Keratinocyte (primary cell): Measurements from ENCODE around the gene DNAH17. TPM values are rescaled to one million over a fixed set of nuclear protein-coding genes. Genes with fewer than 3 reads are reported as not detected.

ENCODE experiments used
- DNase-seq: peaks from one replicate; pipeline ENCODE4 v3.0.0-alpha.2; 2011; ENCODE audit warnings: low read depth, missing footprints, low spot score
- FAIRE-seq: peaks from 2 replicates; lab custom pipeline; 2011; peaks lifted over from hg19 to GRCh38; lab: Jason Lieb, UNC
- H2AFZ ChIP-seq: 2 replicates; pipeline ENCODE4 v1.6.0; 2012; ENCODE audit warnings: low read length, control low read depth, inconsistent platforms; ENCODE audit not compliant: control insufficient read depth
- H3K27ac ChIP-seq: 2 replicates; pipeline ENCODE4 v1.5.1; 2011; ENCODE audit warnings: low read length; ENCODE audit not compliant: control insufficient read depth, insufficient read depth
- H3K27me3 ChIP-seq: 3 replicates; pipeline ENCODE4 v1.6.0; 2011; ENCODE audit warnings: low read length; ENCODE audit not compliant: control insufficient read depth, insufficient read depth; ENCODE audit errors: extremely low read depth
- H3K36me3 ChIP-seq, 2 experiments: 2 replicates in 1 of 2; 3 replicates in 1 of 2; pipeline ENCODE4 v1.5.1; 2011; ENCODE audit warnings: low read length in 2 of 2, mild to moderate bottlenecking in 1 of 2; ENCODE audit not compliant: control insufficient read depth in 2 of 2, insufficient read depth in 2 of 2; ENCODE audit errors: extremely low read depth in 1 of 2
- H3K4me1 ChIP-seq: 3 replicates; pipeline ENCODE4 v1.5.1; 2011; ENCODE audit warnings: low read length; ENCODE audit not compliant: control insufficient read depth, insufficient read depth; ENCODE audit errors: extremely low read depth
- H3K4me2 ChIP-seq: 3 replicates; pipeline ENCODE4 v1.6.0; 2011; ENCODE audit warnings: low read depth, low read length; ENCODE audit not compliant: control insufficient read depth, insufficient read depth; ENCODE audit errors: extremely low read depth
- H3K4me3 ChIP-seq, 3 experiments: fragments of 200-600 bp in 1 of 3; sonication (generic) in 1 of 3; 2 replicates in 2 of 3; 3 replicates in 1 of 3; pipeline ENCODE4 v1.5.1; 2011 to 2016; ENCODE audit warnings: low read length in 3 of 3, mild to moderate bottlenecking in 3 of 3, control low read depth in 2 of 3, inconsistent platforms in 1 of 3, low read depth in 1 of 3, mixed read lengths in 1 of 3, mixed run types in 1 of 3, moderate library complexity in 1 of 3; ENCODE audit not compliant: control insufficient read depth in 2 of 3, insufficient read depth in 2 of 3; ENCODE audit errors: extremely low read depth in 1 of 3
- H3K79me2 ChIP-seq: 2 replicates; pipeline ENCODE4 v1.6.0; 2012; ENCODE audit warnings: low read length; ENCODE audit not compliant: control insufficient read depth, insufficient read depth
- H3K9ac ChIP-seq: 3 replicates; pipeline ENCODE4 v1.6.0; 2011; ENCODE audit warnings: low read length; ENCODE audit not compliant: control insufficient read depth, insufficient read depth; ENCODE audit errors: extremely low read depth
- H3K9me1 ChIP-seq: 3 replicates; pipeline ENCODE4 v1.6.0; 2011; ENCODE audit warnings: low read length; ENCODE audit not compliant: control insufficient read depth, insufficient read depth; ENCODE audit errors: extremely low read depth
- H3K9me3 ChIP-seq: 2 replicates; pipeline ENCODE4 v1.5.1; 2012; ENCODE audit warnings: low read depth, low read length; ENCODE audit not compliant: control insufficient read depth
- H4K20me1 ChIP-seq: 3 replicates; pipeline ENCODE4 v1.6.0; 2011; ENCODE audit warnings: low read length; ENCODE audit not compliant: control insufficient read depth, insufficient read depth; ENCODE audit errors: extremely low read depth
- EZH2 ChIP-seq: IDR thresholded peaks from one replicate; pipeline ENCODE4 v1.6.1; 2012; ENCODE audit warnings: inconsistent platforms, mild to moderate bottlenecking, low read length, moderate library complexity
- dilution Hi-C: fragments of 300-500 bp; cut with MboI; formaldehyde crosslinking; loops from one replicate; pipeline ENCODE4 v1.7.0; 2020; ENCODE audit warnings: low sequenced_read_pairs; ENCODE audit not compliant: extremely low pct_ligation_motif_present
- polyA plus RNA-seq, 5 experiments: library from polyadenylated mRNA; depleted of rRNA in 3 of 5; stranded (reverse) in 3 of 5; stranded (forward) in 1 of 5; unstranded in 1 of 5; fragments of >200 nt; gene quantifications; 1 replicate in 1 of 5; 2 replicates in 3 of 5; 3 replicates in 1 of 5; pipeline versions ENCODE4 v1.2.1 to v1.2.3, GENCODE V29; 2011 to 2012; ENCODE audit warnings: missing spikeins in 2 of 5, low read depth in 1 of 5, low replicate concordance in 1 of 5
- TF ChIP-seq, protein P1 (sequence below), 3 experiments: IDR thresholded peaks in 1 of 3; conservative IDR thresholded peaks in 1 of 3; optimal IDR thresholded peaks in 1 of 3; 2 replicates in 2 of 3; 3 replicates in 1 of 3; pipeline versions ENCODE3 to v1.5.1; 2011; ENCODE audit warnings: low read length in 3 of 3, mild to moderate bottlenecking in 3 of 3, moderate library complexity in 2 of 3, control low read depth in 1 of 3, inconsistent platforms in 1 of 3; ENCODE audit not compliant: insufficient read depth in 2 of 3; ENCODE audit errors: extremely low read depth in 1 of 3

The DNAH17 gene
- polyA plus RNA-seq, 1 donor (not counting 4 experiments of a cell fraction or from before 2014, with no cell fraction given): 0.16 TPM

DNA sequence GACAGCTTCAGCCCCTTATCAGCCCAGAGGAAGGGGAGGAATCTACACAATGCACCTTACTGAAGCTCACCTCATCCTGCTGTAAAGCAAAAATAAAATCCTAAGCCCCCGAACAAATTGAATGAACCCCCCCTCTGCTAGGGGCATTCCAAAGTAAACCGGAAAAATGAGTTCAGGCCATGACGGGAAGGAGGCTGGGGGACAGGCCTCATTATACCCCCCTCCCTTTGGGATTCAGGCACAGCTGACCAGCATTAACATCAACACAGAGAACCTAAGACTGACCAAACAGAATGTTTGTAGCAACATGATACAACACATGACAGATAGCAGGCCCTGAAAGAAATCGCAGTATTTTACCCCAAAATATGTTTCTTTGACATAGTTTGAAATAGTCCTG lies 64.2 kb downstream of the DNAH17 start:
- H3K9me1 ChIP-seq: no peaks in the 10 kb centered on the region
- H3K79me2 ChIP-seq: no peaks in the 10 kb centered on the region
- DNase-seq (no peak), FAIRE-seq (no peak)
- H3K9ac ChIP-seq: no peak overlapping the region
- dilution Hi-C loops: no loop called here
- H4K20me1 ChIP-seq: no peaks in the 10 kb centered on the region
- H3K4me2 ChIP-seq: no peak overlapping the region
- H3K4me3 ChIP-seq: no peak overlapping the region
- no peaks in the 10 kb centered on the region for H3K27me3 ChIP-seq
- H3K36me3 ChIP-seq: no peaks in the 10 kb centered on the region
- TF ChIP-seq, protein P1, sequence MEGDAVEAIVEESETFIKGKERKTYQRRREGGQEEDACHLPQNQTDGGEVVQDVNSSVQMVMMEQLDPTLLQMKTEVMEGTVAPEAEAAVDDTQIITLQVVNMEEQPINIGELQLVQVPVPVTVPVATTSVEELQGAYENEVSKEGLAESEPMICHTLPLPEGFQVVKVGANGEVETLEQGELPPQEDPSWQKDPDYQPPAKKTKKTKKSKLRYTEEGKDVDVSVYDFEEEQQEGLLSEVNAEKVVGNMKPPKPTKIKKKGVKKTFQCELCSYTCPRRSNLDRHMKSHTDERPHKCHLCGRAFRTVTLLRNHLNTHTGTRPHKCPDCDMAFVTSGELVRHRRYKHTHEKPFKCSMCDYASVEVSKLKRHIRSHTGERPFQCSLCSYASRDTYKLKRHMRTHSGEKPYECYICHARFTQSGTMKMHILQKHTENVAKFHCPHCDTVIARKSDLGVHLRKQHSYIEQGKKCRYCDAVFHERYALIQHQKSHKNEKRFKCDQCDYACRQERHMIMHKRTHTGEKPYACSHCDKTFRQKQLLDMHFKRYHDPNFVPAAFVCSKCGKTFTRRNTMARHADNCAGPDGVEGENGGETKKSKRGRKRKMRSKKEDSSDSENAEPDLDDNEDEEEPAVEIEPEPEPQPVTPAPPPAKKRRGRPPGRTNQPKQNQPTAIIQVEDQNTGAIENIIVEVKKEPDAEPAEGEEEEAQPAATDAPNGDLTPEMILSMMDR (optimal IDR thresholded peaks at IDR 0.05 in 1 of 3, IDR thresholded peaks at IDR 0.05 in 1 of 3, conservative IDR thresholded peaks at IDR 0.05 in 1 of 3; ENCODE audit: extremely low read depth in 1 of 3, insufficient read depth in 2 of 3, low read length in 3 of 3): no peak
- no peak for TF ChIP-seq EZH2
- H3K27ac ChIP-seq: no peak overlapping the region
- H2AFZ ChIP-seq: no peak overlapping the region
- no peaks in the 10 kb centered on the region for H3K9me3 ChIP-seq
- H3K4me1 ChIP-seq: no peaks in the 10 kb centered on the region

DNA sequence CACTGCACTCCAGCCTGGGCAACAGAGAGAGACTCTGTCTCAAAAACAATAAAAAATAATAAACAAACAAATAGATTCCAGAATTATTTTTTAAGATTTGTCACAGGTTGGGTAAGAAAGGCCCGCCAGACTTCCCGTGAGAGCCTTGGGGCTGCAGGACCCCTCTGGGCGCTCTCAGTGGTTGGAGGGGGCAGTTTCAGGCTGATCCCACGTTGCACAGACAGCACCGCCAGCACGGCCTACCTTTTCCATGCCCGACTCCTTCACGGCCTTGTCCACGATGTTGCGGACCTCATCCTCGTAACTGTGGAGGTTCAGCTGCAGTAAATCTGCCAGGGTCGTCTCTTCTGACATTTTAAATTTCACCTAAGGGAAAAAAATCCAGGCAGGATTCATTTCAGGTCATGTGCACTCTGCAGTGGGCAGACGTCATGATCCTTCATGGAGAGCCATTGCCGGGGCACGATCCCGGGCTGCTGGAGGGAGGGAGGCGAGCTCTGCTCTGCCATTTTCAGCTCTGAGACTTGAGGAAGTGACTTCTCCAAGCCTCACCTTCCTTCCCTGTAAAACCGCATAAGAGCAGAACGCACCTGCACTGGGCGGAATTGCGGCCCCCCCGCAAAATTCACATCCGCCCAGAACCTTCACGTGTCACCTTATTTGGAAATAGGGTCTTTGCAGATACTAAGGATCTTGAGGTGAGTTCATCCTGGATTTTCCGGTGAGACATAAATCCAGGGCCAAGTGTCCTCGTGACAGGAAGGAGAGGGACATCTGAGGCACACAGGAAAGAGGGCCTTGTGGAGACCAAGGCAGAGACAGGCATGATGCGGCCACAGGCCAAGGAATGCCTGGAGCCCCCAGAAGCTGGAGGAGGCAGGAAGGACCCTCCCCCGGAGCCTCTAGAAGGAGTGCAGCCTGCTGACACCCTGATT lies 66.8 kb downstream of the DNAH17 start:
- H3K4me1 ChIP-seq: no peaks in the 10 kb centered on the region
- dilution Hi-C loops: no loop called here
- H3K4me3 ChIP-seq: no peak overlapping the region
- TF ChIP-seq, protein P1 (optimal IDR thresholded peaks at IDR 0.05 in 1 of 3, IDR thresholded peaks at IDR 0.05 in 1 of 3, conservative IDR thresholded peaks at IDR 0.05 in 1 of 3; ENCODE audit: extremely low read depth in 1 of 3, insufficient read depth in 2 of 3, low read length in 3 of 3): no peak
- no peak for TF ChIP-seq EZH2
- no peaks in the 10 kb centered on the region for H4K20me1 ChIP-seq
- no peak overlapping the region for H2AFZ ChIP-seq
- DNase-seq (no peak), FAIRE-seq (no peak)
- H3K4me2 ChIP-seq: no peak overlapping the region
- H3K36me3 ChIP-seq: no peaks in the 10 kb centered on the region
- no peaks in the 10 kb centered on the region for H3K9me1 ChIP-seq
- no peaks in the 10 kb centered on the region for H3K27me3 ChIP-seq
- H3K27ac ChIP-seq: no peak overlapping the region
- no peaks in the 10 kb centered on the region for H3K9me3 ChIP-seq
- H3K79me2 ChIP-seq: no peaks in the 10 kb centered on the region
- H3K9ac ChIP-seq: no peak overlapping the region
